GM12891 (cell line): ENCODE data around the gene CCDC157.

Experiments used
- POLR2A ChIP-seq: IDR thresholded peaks from 2 replicates; pipeline ENCODE4 v1.6.1; 2011; ENCODE audit warnings: low read depth, low read length, control low read depth
- POLR2AphosphoS5 ChIP-seq: IDR thresholded peaks from 2 replicates; pipeline ENCODE4 v1.6.1; 2011; ENCODE audit warnings: low read depth, low read length, control low read depth

GRCh38 chr22:30356449-30357235 is at the start of gene CCDC157, which contains the start of gene SF3A1:
- peak; percentile 97 for TF ChIP-seq POLR2AphosphoS5
- TF ChIP-seq POLR2A, result peak; percentile 93
